ENCODE results near the gene CDS1.
"Not testable (repeated sequence)": the region's sequence is repeated elsewhere in the genome, so short reads cannot be mapped to it uniquely, and the experiment has no call there.

The CDS1 gene

DNA sequence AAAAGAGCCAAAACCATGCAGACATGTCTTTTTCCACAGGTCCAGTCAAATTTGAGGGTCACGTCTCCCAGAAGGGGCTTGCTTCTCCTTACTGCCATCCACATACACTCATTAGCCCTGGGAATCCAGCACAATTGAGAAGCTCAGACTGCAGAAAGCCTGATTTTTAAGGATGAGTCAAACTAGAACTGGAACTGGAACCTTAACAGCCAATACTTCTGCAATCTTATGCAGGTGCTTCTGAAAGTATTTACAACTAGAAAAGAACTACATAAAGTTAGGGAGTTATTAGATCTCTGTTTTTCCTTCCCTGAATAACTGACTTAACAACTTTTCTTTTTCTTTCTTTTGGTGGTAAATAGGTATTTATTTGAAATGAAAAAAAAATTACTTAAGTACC lies 86.3 kb downstream of the CDS1 start:
- no peak for DNase-seq (ENCODE audit: insufficient read length, low spot score)
- FAIRE-seq = no peak

GRCh38 chr4:84672177-84672576 lies 89.2 kb downstream of the CDS1 start:
- no peak for FAIRE-seq
- DNase-seq (ENCODE audit: insufficient read length, low spot score) = no peak

- FAIRE-seq (no peak), DNase-seq (ENCODE audit: insufficient read length, low spot score) (peak; percentile 30)
Measured at GRCh38 chr4:84673475-84674240, 90.7 kb downstream of the CDS1 start.

DNA sequence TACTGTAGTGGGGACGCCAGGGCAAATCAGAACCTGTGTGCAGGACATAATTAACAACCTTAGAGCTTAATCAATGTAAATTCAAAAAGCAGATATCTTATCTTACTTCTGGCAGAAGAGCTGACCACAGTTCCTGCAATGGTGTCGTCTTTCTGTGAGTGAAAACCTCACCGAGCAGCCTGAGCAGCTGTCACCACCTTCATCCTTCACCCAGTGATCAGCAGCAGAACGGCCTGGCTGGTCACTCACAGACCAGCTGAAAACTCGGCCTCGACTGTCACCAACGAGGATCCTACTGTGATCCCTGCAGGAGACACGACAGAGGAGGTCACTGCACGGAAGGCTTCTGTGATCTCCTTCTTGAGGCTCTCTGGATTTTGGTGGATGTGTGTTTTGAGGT lies 94.2 kb downstream of the CDS1 start:
- FAIRE-seq (no peak), DNase-seq (ENCODE audit: insufficient read length, low spot score) (no peak)

- FAIRE-seq = no peak
- no peak for DNase-seq (ENCODE audit: insufficient read length, low spot score)
Measured at GRCh38 chr4:84677995-84678394, 95.1 kb downstream of the CDS1 start.

DNA sequence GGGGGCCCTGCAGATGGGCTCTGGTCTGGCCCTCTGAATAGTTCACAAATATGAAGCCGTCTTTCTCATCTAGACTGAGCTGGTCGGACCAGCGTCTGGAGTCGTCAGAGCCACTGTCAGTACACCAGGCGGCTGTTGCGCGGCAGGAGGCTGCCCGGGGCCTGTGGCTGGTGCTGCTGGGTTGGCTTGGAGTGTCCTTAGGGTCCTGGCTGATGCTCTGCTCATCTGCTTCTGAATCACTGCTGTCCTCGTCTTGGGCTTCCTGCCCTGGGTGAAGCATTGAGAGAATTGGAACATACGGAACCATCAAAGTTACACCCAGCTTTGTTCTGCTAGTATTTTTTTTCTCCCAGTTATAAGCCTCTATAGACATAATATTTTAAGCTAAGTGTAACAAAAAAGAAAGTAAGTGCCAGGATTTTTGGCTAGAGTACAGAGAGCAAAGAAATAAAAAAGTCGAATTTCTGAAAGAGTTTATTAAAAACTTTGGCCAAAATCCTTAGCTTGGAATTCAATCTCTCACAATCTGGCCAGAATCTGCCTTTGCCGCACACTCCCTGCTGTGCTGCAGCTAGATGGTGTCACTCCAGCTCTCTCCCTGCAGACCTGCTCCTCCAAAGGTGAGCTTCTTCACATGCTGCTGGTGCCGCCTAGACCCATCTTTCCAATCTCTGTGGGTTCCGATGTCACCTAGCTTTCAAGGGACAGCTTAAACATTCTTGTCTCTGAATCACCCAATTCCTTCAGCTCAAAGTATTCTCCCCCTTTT lies 96.2 kb downstream of the CDS1 start:
- FAIRE-seq (no peak), DNase-seq (ENCODE audit: insufficient read length, low spot score) (no peak)

DNA sequence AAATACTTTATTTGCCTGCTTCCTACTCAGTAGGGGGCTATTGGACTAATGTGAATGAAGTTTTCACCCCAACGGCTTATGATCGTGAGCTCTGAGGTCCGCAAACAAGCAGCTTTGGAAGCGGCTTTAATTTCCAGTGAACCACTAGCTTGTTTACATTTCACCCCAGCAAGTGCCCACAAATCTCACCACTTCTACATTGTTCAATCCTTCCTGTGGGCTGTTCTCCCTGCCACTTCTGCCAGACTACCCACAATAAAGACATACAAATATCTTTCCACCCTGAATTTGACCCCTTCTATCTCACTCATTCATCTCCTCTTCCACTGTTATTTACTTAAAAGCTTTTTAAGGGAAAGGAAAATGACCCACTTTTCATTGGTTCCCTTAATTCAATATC lies 98.0 kb downstream of the CDS1 start:
- FAIRE-seq = no peak
- DNase-seq (ENCODE audit: insufficient read length, low spot score) = no peak

GRCh38 chr4:84681486-84682274 lies 98.8 kb downstream of the CDS1 start:
- peak; percentile 22 for DNase-seq (ENCODE audit: insufficient read length, low spot score)
- no peak for FAIRE-seq

DNA sequence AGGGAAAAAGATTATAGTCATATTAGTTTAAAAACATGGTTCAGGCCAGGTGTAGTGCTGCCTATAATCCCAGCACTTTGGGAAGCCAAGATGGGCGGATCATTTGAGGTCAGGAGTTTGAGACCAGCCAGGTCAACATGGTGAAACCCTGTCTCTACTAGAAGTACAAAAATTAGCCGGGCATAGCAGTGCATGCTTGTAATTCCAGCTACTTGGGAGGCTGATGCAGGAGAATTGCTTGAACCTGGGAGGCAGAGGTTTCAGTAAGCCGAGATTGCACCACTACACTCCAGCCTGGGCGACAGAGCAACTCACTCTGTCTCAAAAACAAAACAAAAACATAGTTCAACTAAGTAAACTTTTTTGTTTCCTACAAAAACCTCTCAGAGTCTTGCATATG lies 99.7 kb downstream of the CDS1 start:
- not testable (repeated sequence) for FAIRE-seq; DNase-seq (ENCODE audit: insufficient read length, low spot score)

GRCh38 chr4:84683064-84683850 lies 100.3 kb downstream of the CDS1 start:
- no peak for FAIRE-seq
- no peak for DNase-seq (ENCODE audit: insufficient read length, low spot score)

DNA sequence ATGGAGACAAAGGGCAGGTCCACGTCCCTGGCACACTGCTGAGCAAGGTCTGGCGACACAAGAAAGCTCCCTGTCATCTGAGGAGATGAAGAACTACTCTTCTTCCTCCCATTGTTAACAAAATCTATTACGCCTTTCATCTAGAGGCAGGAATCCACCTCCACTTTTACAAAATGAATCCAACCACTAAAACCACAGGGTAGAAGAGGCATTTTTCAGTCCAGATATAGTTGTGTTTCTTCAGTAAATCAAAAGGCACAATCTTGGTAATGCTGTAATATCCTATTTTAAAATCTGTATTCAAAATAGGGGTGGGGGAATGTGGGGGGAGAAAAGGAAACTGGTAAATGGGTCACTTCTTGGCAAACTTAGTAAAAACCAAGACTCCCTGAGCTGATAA lies 101.4 kb downstream of the CDS1 start:
- DNase-seq (ENCODE audit: insufficient read length, low spot score) = no peak
- FAIRE-seq = no peak

GRCh38 chr4:84685105-84685504 lies 102.2 kb downstream of the CDS1 start:
- DNase-seq (ENCODE audit: insufficient read length, low spot score) (no peak), FAIRE-seq (no peak)

DNA sequence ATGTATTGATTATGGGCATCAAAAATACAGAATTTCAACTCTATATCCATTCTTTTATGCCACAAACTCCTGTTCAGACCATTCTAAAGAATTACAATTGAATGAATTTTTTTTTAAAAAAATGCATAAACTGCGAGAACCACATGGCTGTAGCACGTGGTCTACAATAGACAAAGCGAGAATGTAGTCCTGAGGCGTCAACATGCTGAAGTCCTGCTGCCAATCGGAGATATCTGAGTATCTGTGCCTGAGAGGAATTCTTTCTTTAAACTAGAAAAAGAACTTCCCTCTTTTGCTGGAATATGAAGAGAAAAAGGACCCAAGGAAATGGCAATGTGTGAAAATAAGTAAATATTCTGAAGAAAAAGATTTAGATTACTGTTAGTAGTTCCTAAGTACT lies 105.7 kb downstream of the CDS1 start:
- DNase-seq (ENCODE audit: insufficient read length, low spot score) (no peak), FAIRE-seq (no peak)

DNA sequence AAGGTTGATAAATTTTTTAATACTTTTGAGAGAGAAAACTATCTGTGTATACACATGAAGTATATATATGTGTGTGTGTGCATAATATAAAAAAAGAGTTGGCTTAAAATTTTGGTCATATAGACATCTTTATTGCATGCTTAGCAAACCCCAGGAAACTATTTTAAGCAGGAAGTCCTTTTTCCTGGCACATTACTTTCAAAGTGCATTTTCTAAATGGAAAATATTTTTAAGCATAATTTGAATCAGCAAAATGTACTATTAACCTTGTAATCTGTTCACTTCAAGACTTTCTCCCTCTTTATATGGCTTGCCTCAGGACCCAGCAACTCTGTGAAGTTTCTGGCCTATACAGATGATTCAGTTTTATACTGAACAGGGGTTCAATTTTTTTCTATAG lies 106.3 kb downstream of the CDS1 start:
- FAIRE-seq (no peak), DNase-seq (ENCODE audit: insufficient read length, low spot score) (no peak)

DNA sequence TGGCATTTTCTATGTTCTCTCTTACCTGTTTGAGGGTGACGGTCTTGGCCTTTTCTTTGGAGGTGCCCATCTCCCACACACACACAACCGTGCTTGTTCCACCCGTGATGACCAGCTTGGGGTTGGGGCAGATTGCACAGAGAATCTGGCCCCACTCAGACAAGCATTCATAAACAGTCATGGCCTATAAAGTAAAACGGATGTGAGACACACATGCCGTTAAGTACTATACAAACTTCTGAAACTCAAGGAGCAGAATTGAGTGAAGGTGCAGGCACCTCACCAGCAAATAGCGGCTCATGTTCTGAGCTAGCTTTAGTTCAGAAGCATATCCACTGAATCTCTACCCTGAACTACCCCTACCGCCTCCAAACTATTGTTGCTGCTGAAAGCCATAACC lies 107.6 kb downstream of the CDS1 start:
- DNase-seq (ENCODE audit: insufficient read length, low spot score) (no peak), FAIRE-seq (no peak)

DNA sequence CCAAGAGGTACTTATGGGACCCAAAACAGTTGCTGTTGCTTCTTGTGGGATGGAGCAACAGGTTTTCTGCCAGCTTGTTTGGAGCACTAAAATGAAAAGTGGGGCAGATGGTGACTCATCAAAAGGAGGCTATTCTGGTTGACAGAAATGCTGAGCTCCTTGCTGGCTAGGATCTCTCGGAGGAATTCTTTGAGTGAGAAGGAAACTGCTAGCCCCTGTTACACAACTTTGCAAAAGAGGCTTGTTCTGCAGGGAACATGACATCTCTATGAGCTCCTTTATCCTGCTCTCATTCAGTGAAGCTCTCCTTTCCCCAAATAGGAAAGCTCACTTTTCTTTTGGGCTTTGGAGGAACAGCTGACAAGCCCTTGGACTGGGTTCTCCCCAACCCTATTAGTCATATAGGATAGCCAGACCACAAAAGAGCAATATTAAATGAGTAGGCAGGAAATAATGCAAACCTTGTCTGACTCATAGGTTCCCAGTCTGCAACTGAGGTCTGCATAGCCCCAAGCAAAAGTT lies 108.3 kb downstream of the CDS1 start:
- DNase-seq (ENCODE audit: insufficient read length, low spot score) (peak; percentile 53), FAIRE-seq (no peak)

DNA sequence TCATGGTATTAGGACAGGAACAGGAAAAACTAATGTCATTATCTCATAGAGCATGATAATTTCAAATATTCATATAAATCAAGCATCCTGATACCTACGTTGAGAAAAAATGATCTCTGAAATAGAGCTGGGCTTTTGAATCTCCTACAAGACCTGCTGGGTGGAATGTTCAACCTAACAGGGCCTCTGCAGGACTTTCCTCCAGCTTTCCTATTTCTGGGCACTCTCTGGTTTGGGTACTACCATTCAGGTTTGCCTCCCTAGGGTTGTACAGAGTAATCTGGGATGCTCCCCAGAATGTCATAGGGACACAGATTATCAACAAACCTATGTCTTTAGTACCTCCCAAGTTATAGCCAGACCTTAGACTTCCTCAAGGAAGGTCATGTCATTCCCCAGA lies 108.9 kb downstream of the CDS1 start:
- FAIRE-seq (no peak), DNase-seq (ENCODE audit: insufficient read length, low spot score) (no peak)

DNA sequence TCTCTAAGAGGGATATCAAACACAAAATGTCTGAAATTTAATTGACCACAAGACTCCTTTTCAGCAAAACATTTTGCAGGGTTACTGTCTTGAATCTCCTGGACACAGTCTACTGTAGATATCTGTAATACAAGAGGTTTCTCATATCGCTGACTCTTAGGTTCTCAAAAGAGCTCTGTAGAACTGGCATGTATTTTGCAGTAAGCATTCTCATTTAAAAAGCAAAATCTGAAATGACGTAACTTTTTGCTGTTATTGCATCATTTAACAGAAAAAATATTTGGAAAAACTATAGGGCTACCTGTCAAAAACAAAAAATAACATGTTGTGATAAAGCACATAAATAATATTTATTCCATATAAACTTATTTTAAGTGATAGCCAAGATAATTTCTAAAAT lies 114.2 kb downstream of the CDS1 start:
- no peak for DNase-seq (ENCODE audit: insufficient read length, low spot score)
- no peak for FAIRE-seq

GRCh38 chr4:84697615-84698201 lies 114.8 kb downstream of the CDS1 start:
- FAIRE-seq (no peak), DNase-seq (ENCODE audit: insufficient read length, low spot score) (no peak)

GRCh38 chr4:84699001-84699671 lies 116.2 kb downstream of the CDS1 start:
- DNase-seq (ENCODE audit: insufficient read length, low spot score) = no peak
- no peak for FAIRE-seq

Data from HTR-8/SVneo (cell line).